Measurements from ENCODE around the gene EXOC6.

EXOC6 gene

DNA sequence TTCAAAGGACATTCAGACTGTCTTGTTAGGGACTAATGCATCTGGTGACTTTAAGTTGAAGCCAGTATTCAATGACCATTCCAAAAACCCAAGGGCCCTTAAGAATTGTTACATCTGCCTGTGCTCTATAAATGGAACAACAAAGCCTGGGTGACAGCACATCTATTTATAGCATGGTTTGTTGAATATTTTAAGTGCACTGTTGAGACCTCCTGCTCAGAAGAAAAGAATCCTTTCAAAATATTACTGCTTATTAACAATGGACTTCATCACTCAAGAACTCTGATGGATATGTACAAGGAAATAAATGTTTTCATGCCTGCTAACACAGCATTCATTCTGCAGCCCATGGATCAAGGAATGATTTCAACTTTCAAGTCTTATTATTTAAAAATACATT lies 179.2 kb downstream of the EXOC6 start:
- no peak for DNase-seq

DNA sequence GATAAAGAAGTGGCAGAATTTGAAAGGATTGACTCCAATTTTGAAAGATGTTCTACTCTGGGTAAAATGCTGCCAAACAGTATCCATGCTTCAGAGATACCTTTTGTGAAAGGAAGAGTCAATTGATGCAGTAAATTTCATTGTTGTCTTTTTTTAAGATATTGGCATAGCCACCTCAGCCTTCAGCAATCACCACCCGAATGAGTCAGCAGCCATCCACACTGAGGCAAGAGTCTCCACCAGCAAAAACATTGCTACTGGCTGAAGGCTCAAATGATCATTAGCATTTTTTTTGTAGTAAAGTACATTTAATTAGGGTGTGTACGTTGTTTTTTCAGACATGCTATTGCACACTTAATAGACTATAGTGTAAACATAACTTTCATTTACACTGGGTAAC lies 180.6 kb downstream of the EXOC6 start:
- no peak for DNase-seq

DNA sequence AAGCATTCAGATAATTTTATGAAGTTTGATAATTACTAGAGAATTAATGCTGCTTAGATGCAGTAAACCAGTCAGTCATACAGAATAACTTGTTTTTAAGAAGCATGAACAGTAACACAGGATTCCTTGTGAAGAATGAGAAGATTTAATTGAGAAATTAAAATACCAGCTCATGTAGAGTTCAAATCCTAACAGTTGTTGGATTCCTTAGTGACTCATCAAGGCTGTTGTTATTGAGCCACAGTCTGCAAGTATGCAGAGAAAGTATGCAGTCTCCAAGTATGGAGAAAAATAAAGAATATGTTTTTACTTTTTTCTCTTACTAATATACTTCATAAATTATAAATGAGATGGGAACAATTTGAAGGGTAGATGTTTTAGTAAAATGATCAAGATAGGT lies 182.1 kb downstream of the EXOC6 start:
- no peak for DNase-seq

DNA sequence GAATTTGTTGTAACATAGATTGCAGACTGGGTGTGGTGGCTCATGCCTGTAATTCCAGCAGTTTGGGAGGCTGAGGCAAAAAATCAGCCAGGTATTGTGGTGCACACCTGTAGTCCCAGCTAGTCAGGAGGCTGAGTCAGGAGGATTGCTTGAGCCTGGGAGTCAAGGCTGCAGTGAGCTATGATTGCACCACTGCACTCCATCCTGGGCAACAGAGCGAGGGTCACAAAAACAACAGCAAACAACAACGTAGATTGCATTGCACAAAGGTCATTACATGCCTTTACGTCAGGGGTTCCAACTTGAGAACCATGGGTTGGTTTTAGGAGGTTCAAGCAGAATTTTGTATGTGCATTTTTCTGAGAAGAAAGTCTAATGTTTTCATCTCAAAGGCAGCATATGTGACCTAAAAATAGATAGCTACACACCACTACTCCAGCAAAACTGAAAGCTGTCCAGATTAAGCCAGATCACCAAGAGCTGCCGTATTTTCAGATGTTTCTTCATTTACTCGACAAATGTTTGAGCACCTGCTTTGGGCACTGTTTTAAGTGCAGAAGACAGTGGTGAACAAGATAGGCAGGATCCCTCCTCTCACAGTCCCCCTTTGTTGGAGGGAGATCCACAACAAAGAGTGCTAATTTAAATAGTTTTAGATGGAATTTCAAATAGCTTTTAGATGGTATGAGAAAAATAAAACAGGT lies 183.9 kb downstream of the EXOC6 start:
- DNase-seq, result no peak

DNA sequence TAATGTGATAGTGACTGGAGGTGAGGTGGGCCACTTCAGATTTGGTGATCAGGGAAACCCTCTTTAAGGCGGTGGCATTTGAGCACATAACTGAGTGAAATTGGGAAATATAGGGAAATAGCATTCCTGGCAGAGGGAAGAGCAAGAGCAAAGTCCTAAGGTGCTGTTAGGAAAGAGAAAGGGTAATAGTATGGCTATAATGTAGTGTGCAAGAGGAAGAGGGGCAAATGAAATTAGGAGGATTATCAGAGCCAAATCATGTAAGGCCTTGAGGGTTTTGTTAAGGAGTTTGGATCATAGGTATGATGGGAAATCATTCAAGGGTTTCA lies 184.5 kb downstream of the EXOC6 start:
- DNase-seq, result no peak

GRCh38 chr10:93034426-93034825 lies 186.1 kb downstream of the EXOC6 start:
- no peak for DNase-seq

GRCh38 chr10:93039110-93039509 lies 190.8 kb downstream of the EXOC6 start:
- DNase-seq, result no peak

GRCh38 chr10:93039721-93040120 lies 191.4 kb downstream of the EXOC6 start:
- no peak for DNase-seq

- DNase-seq, result no peak
Measured at GRCh38 chr10:93054486-93054885, 206.2 kb downstream of the EXOC6 start.

DNA sequence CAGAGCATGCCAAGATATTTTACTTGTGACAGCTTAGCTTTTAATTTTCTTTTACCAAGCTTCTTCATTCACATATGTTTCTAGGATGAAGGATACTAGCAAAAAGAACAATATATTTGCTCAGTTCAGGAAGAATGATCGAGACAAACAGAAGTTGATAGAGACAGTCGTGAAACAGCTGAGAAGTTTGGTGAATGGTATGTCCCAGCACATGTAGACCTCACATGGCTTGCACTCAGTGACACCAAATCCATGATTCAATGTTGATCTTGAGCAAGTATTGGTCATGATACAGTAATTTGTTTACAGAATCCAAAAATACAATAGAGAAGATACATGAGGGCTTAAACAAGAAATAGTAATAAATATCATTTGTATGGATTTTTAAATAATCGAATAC lies 209.8 kb downstream of the EXOC6 start:
- DNase-seq, result no peak

DNA sequence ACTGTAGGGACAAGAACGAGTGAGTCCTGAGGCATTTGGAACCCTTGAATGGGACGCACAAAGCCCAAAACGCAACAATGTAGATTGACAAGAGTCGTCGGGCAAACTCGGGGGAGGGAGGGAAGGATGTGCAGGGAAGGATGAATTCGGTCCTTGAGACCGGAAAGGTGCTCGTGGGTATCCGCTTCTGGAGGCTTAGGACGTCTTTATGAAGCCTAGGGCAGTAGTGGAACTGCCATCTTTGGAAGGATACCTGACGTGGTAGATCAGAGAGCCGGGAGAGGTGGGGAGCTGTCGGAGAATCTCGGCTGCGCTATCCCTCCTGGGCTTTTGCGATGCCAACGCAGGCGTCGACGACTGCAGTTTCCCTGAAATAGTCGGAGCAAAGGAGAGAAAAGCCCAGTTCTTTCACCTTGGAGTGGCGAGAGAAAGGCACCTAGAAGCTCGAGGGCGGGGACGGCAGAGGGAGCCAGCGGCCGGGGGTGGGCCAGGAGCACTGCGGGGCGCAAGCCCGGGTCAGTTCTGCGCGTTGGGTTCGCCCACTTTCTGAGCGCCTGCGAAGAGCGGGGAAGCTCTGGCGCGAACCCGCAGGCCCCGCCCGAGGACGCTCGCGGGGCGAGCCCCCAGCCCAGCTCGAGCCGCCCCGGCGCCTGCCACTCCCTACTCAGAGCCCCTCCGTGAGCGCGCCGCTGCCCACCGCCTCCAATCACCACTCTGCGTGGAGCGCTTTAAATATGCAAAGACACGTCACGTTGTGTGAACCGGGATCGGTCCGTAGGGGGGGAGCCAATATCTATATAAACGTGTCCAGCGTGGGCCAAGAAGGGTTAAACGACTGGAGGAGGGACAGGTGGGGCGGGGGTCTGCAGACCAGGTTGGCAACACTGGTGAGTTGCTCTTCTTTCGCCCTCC lies 211.9 kb downstream of the EXOC6 start, which contains the start of gene CYP26C1:
CYP26C1 (plus strand) TSS at position 824 of the 912 bp plus-strand sequence. CDS start 466 bp downstream, outside the sequence.
- DNase-seq, result no peak

DNA sequence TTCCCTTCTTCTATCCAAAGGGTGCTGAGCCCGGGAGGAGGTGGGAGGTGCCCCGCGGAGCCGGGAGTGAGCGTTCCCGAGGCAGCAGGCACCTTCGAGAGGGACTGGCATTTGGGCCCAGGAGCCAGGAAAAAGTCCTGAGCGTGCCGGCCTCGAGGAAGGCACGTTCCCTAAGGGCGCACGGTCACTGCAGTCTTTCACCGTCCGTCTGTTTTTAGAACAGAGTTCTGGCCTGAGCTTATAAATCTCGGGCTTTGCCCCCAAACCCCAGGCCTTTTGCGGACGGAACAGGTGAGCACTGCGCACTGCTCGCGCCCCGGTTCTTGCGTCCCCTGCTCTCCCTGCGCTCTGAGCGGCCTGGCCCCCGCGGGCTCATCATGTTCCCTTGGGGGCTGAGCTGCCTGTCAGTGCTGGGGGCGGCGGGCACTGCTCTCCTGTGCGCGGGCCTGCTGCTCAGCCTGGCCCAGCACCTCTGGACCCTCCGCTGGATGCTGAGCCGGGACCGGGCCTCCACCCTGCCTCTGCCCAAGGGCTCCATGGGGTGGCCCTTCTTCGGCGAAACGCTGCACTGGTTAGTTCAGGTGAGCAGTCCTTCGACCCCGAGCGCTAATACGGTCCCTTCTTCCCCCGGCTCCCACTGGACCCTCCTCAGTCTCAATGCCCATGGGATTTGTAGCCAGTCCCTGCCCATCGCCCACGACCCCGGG lies 212.7 kb downstream of the EXOC6 start:
- no peak for DNase-seq

- DNase-seq, result no peak
Measured at GRCh38 chr10:93061594-93062513, 213.5 kb downstream of the EXOC6 start.

DNA sequence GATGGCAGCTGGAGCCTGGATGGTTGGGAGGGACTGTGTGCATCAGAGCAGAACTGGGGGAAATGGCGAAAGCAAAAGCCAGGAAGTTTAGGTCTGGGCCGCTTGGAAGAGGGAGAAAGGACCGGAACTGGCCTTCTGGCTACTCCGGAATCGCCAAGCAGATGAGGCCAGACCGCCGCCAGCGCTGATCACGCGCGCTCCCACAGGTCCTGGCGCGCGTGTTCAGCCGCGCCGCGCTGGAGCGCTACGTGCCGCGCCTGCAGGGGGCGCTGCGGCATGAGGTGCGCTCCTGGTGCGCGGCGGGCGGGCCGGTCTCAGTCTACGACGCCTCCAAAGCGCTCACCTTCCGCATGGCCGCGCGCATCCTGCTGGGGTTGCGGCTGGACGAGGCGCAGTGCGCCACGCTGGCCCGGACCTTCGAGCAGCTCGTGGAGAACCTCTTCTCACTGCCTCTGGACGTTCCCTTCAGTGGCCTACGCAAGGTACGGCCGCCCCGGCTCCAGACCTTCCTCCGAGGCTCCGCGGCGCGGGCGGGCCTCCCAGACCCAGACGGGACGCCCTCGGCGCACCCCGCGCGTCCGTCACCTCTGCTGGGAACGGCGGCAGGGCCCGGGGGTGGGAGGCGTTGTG lies 214.3 kb downstream of the EXOC6 start:
- peak in 1 of 2 donors; percentile 6 for DNase-seq

DNA sequence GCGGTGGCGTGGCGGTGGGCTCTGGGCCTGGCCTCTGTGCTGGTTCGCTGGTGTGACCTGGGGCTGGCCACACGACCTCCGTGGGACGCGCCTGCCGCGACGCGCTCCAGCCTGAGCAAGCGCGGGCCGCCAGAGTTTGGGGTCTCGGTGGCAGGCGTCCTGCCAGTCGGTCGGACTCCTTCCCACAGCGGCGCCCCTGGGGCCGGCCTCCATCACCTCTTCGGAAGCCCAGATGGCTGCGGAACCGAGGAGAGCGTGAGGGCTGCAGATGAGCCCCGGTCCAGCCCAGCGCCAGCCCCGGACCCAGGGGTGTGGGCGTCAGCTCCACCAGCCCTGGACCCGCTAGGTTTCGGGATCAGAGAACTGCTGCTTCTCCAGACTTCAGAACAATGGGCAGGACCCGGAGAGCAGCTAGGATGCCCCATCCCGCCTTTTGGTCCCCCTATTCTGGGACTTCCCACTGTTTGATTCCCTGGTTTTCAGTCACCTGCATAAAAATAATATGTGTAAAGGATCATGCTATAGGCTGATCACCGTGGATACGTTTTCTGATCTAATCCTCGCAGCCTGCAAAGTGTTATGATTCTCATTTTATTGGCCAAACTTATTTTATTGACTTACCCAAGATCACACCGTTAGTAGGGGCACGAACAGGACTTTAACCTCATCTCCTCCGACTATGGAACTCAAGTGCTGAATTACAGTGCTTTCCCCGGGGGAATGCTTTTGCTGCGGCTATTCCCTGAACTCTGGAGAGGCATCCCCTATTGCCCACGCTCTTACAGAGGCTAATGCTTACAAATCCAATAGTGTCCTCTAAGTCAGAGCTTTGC lies 215.0 kb downstream of the EXOC6 start:
- no peak for DNase-seq

DNA sequence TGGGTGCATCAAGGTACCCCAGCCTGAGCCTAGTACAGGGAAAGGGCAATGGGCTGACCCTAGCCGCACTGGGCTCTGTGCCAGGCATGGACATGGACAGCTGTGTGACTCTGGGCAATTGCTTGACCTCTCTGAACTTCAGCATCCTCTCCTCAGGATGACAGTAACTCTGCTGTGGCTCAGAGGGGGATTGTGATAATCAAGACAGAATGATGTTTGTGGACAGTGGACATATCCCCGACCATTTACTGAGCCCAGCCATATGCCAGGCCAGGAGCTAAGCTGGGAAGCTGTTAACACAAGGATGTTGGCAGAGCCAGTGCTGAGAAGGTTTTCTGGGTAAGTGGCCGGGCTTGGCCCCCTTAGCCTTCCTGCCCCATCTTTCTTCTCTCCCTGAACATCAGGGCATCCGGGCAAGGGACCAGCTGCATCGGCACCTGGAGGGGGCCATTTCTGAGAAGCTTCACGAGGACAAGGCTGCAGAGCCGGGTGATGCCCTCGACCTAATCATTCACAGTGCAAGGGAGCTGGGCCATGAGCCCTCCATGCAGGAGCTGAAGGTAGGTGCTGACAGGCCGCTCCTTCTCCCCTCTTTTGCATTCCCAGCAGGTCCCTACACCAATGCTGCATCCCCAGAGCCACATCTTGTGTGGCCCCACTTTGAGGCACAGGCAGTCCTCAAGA lies 215.8 kb downstream of the EXOC6 start:
- no peak for DNase-seq

GRCh38 chr10:93064874-93065660 lies 216.7 kb downstream of the EXOC6 start:
- DNase-seq, result no peak

DNA sequence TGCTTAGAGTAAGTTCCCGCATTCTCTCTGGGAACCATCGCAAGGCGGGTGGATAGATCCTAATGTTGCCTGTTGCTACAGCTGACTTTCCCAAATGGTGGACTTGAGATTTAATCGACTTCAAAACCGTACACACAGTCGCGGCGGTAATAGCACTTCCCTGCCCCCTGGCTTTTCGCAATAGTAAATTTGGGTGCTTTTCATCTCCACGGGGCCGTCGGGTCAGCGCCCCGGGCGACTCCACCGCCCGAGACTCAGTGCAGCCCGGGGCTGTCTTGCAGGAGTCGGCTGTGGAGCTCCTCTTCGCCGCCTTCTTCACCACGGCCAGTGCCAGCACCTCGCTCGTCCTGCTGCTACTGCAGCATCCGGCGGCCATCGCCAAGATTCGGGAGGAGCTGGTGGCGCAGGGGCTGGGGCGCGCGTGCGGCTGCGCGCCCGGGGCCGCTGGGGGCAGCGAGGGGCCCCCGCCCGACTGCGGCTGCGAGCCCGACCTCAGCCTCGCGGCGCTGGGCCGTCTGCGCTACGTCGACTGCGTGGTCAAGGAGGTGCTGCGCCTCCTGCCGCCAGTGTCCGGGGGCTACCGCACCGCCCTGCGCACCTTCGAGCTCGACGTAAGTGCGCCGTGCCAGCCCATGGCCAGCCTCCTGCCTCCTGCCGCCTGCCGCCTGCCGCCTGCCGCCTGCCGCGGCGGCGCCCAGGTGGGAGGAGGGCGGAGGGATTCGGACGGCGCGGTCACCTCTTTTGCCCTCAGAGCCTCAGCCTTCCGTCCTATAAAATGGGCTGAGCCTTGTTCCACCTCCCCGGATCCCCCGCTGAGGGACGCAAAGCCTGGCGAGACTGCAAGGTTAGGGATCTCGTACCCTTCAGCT lies 217.6 kb downstream of the EXOC6 start:
- DNase-seq, result no peak

DNA sequence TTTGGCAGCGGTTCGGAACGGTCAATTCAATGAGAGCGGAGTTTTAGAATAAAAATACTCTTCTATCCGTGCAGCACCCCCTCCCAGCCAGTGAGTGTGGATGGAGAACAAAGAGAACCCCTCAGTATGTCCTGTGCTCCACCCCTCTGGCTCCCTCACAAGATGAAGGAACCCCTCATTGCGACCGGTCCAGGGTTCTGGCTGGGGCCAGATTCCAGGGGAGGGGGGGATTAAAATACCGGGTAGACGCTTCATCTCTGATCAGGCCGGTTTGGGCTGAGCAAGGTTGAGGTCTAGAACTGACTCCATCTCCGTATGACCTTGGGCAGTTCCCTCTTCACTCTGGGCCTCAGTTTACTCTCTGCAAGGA lies 218.2 kb downstream of the EXOC6 start:
- no peak for DNase-seq

Data from activated CD4-positive, alpha-beta T cell treated with anti-CD3 and anti-CD28 coated beads for 4 hours (primary cell).